KMS-11 (cell line): Measurements from ENCODE around the gene MAP3K15.

Source experiments
- H2AFZ ChIP-seq: fragments of 200-600 bp; sonication (generic); 2 replicates; pipeline ENCODE4 v1.6.1; 2016; ENCODE audit warnings: antibody characterized with exemption, mixed run types, low read depth
- H3K27ac ChIP-seq: fragments of 200-600 bp; sonication (generic); 2 replicates; pipeline ENCODE4 v1.6.1; 2016; ENCODE audit warnings: mild to moderate bottlenecking, mixed run types
- H3K27me3 ChIP-seq: fragments of 200-600 bp; sonication (generic); 2 replicates; pipeline ENCODE4 v1.6.1; 2017; ENCODE audit warnings: mild to moderate bottlenecking, low read depth, mixed run types, moderate library complexity; ENCODE audit not compliant: insufficient read depth
- H3K36me3 ChIP-seq: fragments of 200-600 bp; sonication (generic); 2 replicates; pipeline ENCODE4 v1.6.1; 2017; ENCODE audit warnings: mild to moderate bottlenecking, mixed run types; ENCODE audit not compliant: insufficient read depth
- H3K4me1 ChIP-seq: fragments of 200-600 bp; sonication (generic); 2 replicates; pipeline ENCODE4 v1.6.1; 2016; ENCODE audit warnings: mild to moderate bottlenecking, low read depth, mixed run types; ENCODE audit not compliant: poor library complexity, severe bottlenecking
- H3K4me2 ChIP-seq: fragments of 200-600 bp; sonication (generic); 2 replicates; pipeline ENCODE4 v1.7.0; 2016; ENCODE audit warnings: mild to moderate bottlenecking, mixed run types
- H3K4me3 ChIP-seq: fragments of 200-600 bp; sonication (generic); IDR thresholded peaks from 2 replicates; pipeline ENCODE4 v1.6.1; 2017; ENCODE audit warnings: low read depth, low read length, mixed read lengths; ENCODE audit not compliant: insufficient read depth
- H3K79me2 ChIP-seq: fragments of 200-600 bp; sonication (generic); 2 replicates; pipeline ENCODE4 v1.6.1; 2016; ENCODE audit warnings: low read depth, mixed run types; ENCODE audit not compliant: insufficient read depth
- H3K9ac ChIP-seq: fragments of 200-600 bp; sonication (generic); 2 replicates; pipeline ENCODE4 v1.6.1; 2016; ENCODE audit warnings: mild to moderate bottlenecking, mixed run types
- H4K20me1 ChIP-seq: fragments of 200-600 bp; sonication (generic); 2 replicates; pipeline ENCODE4 v1.6.1; 2016; ENCODE audit warnings: mild to moderate bottlenecking, mixed run types; ENCODE audit not compliant: insufficient read depth
- TF ChIP-seq, protein P1 (sequence below): fragments of 200-600 bp; sonication (generic); conservative IDR thresholded peaks from 2 replicates; pipeline ENCODE4 v1.6.1; 2017; ENCODE audit warnings: low read depth, mild to moderate bottlenecking, antibody characterized with exemption, low read length, moderate library complexity, mixed read lengths

Gene MAP3K15

DNA sequence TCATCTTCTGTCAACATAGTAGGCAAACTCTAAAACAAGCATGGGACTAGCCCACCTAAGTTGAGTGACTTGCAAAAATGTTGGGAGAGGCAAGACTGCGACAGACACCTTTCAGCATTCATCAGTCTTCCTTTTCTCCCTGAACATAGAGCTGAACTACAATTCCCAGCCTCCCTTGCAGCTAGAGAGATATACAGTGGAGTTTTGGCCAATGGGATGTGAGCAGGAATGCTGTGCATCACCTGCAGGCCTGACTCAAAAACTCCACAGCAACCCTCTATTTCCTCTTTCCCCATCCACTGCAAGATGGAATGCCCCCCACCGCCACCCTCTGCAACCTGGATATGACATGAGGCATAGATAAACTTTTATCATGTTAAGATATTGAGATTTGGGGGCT is 105.0 kb downstream of the MAP3K15 start:
- no peaks in the 10 kb centered on the region for H3K36me3 ChIP-seq
- no peaks in the 10 kb centered on the region for H3K4me1 ChIP-seq
- H3K27ac ChIP-seq = no peak overlapping the region
- TF ChIP-seq, protein P1, sequence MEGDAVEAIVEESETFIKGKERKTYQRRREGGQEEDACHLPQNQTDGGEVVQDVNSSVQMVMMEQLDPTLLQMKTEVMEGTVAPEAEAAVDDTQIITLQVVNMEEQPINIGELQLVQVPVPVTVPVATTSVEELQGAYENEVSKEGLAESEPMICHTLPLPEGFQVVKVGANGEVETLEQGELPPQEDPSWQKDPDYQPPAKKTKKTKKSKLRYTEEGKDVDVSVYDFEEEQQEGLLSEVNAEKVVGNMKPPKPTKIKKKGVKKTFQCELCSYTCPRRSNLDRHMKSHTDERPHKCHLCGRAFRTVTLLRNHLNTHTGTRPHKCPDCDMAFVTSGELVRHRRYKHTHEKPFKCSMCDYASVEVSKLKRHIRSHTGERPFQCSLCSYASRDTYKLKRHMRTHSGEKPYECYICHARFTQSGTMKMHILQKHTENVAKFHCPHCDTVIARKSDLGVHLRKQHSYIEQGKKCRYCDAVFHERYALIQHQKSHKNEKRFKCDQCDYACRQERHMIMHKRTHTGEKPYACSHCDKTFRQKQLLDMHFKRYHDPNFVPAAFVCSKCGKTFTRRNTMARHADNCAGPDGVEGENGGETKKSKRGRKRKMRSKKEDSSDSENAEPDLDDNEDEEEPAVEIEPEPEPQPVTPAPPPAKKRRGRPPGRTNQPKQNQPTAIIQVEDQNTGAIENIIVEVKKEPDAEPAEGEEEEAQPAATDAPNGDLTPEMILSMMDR = no peak
- no peaks in the 10 kb centered on the region for H4K20me1 ChIP-seq
- H3K79me2 ChIP-seq = no peaks in the 10 kb centered on the region
- H2AFZ ChIP-seq = no peak overlapping the region
- no peak overlapping the region for H3K4me3 ChIP-seq
- H3K9ac ChIP-seq = no peak overlapping the region
- H3K27me3 ChIP-seq = no peaks in the 10 kb centered on the region
- no peak overlapping the region for H3K4me2 ChIP-seq

DNA sequence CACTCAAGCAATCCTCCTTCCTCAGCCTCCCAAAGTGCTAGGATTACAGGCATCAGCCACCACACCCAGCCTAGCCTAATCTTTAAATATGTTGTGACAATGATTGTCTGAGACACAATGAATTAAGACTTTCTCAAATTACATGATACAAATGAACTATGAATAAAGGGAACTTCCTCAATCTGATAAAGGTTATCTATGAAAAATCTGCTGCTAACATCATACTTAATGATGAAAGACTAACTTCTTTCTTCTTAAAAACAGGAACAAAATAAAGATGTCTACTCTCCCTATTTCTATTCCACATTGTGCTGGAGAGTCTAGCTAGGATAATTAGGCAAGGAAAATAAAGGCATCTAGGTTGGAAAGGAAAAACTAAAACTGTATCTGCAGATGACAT is 111.6 kb downstream of the MAP3K15 start:
- Histone ChIP-seq H3K79me2 (no peaks in the 10 kb centered on the region), H2AFZ (no peak overlapping the region), H3K36me3 (no peaks in the 10 kb centered on the region), H4K20me1 (no peaks in the 10 kb centered on the region), H3K4me3 (no peak overlapping the region), H3K4me1 (no peaks in the 10 kb centered on the region), H3K27ac (no peak overlapping the region), H3K9ac (no peak overlapping the region), H3K27me3 (no peaks in the 10 kb centered on the region), H3K4me2 (no peak overlapping the region)
- TF ChIP-seq, protein P1 = no peak

- Histone ChIP-seq H3K79me2 (no peaks in the 10 kb centered on the region), H3K36me3 (no peaks in the 10 kb centered on the region), H3K4me1 (no peaks in the 10 kb centered on the region), H3K4me2 (no peak overlapping the region), H2AFZ (no peak overlapping the region), H3K27me3 (no peaks in the 10 kb centered on the region), H3K27ac (no peak overlapping the region), H3K4me3 (no peak overlapping the region), H4K20me1 (no peaks in the 10 kb centered on the region), H3K9ac (no peak overlapping the region)
- TF ChIP-seq, protein P1 = no peak
These were observed 122.6 kb downstream of the MAP3K15 start for GRCh38 chrX:19392703-19393102.

DNA sequence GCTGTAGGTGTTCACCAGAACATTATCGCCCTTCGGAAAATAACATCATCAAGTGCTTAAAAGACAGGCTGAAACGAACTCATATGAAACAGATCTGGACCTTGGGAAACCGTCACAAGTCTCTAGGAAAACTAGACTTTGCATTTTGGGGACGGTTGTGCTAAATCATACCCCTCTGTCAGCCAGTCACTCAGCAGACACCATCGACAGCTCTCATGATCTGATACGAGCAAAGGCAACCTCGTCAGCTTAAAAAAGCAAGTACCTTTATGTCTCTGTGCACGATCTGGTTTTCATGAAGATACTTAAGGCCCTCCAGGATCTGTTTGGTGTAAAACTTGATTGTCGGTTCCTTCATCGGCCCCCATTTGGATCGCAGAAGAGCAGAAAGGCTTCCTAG is 123.2 kb downstream of the MAP3K15 start:
- H4K20me1 ChIP-seq = no peaks in the 10 kb centered on the region
- H3K27ac ChIP-seq = no peak overlapping the region
- no peak overlapping the region for H3K9ac ChIP-seq
- H3K27me3 ChIP-seq = no peaks in the 10 kb centered on the region
- H2AFZ ChIP-seq = no peak overlapping the region
- no peaks in the 10 kb centered on the region for H3K79me2 ChIP-seq
- H3K4me2 ChIP-seq = no peak overlapping the region
- no peak overlapping the region for H3K4me3 ChIP-seq
- no peaks in the 10 kb centered on the region for H3K36me3 ChIP-seq
- no peaks in the 10 kb centered on the region for H3K4me1 ChIP-seq
- TF ChIP-seq, protein P1 = no peak
